HepG2 (cell line): Measurements from ENCODE around the gene TOMM22. TPM values are rescaled to one million over a fixed set of nuclear protein-coding genes. Genes with fewer than 3 reads are reported as not detected.

Source experiments
- CBX2 ChIP-seq, 2 experiments: fragments of 200-600 bp in 1 of 2; sonication (generic); formaldehyde crosslinking in 1 of 2; IDR thresholded peaks; 2 replicates each; pipeline versions ENCODE4 v1.7.0 to v1.8.1; 2018 to 2022; ENCODE audit warnings: low read depth in 2 of 2, low read length in 1 of 2, mild to moderate bottlenecking in 1 of 2, missing genetic modification reagents in 1 of 2
- FOSL1 ChIP-seq: sonication (generic); formaldehyde crosslinking; IDR thresholded peaks from 2 replicates; pipeline ENCODE4 v1.9.0; 2021; ENCODE audit warnings: missing genetic modification reagents, borderline replicate concordance
- JUN ChIP-seq: sonication (generic); formaldehyde crosslinking; IDR thresholded peaks from 2 replicates; pipeline ENCODE4 v1.4.0; 2020; ENCODE audit warnings: mild to moderate bottlenecking, missing genetic modification reagents
- JUND ChIP-seq: sonication (generic); formaldehyde crosslinking; IDR thresholded peaks from 2 replicates; pipeline ENCODE4 v1.8.0; 2022; ENCODE audit warnings: mild to moderate bottlenecking, missing genetic modification reagents
- MYC ChIP-seq: sonication (generic); formaldehyde crosslinking; IDR thresholded peaks from 2 replicates; pipeline ENCODE4 v1.9.0; 2021; ENCODE audit warnings: missing genetic modification reagents, borderline replicate concordance
- NFKB2 ChIP-seq: sonication (generic); formaldehyde crosslinking; IDR thresholded peaks from 2 replicates; pipeline ENCODE4 v1.4.0; 2020; ENCODE audit warnings: missing genetic modification reagents, borderline replicate concordance
- PAF1 ChIP-seq: IDR thresholded peaks from 2 replicates; pipeline ENCODE4 v1.6.1; 2016; ENCODE audit warnings: missing genetic modification reagents, missing compliant biosample characterization
- POGZ ChIP-seq: sonication (generic); formaldehyde crosslinking; IDR thresholded peaks from 2 replicates; pipeline ENCODE4 v1.4.0; 2020; ENCODE audit warnings: mild to moderate bottlenecking, missing genetic modification reagents
- RNF2 ChIP-seq: fragments of 450-650 bp; conservative IDR thresholded peaks from 2 replicates; pipeline ENCODE4 v1.6.1; 2016; ENCODE audit warnings: low read depth
- RXRA ChIP-seq: sonication (generic); formaldehyde crosslinking; IDR thresholded peaks from 2 replicates; pipeline ENCODE4 v1.5.1; 2020; ENCODE audit warnings: missing genetic modification reagents
- SNAI1 ChIP-seq: sonication (generic); formaldehyde crosslinking; IDR thresholded peaks from 2 replicates; pipeline ENCODE4 v1.5.0; 2020; ENCODE audit warnings: mild to moderate bottlenecking, missing genetic modification reagents, borderline replicate concordance
- ZNF205 ChIP-seq: IDR thresholded peaks from 2 replicates; pipeline ENCODE4 v1.6.1; 2018; ENCODE audit warnings: missing biosample characterization, missing genetic modification reagents
- ZNF260 ChIP-seq: sonication (generic); formaldehyde crosslinking; IDR thresholded peaks from 2 replicates; pipeline ENCODE4 v1.4.0; 2020; ENCODE audit warnings: missing genetic modification reagents, low read depth, mild to moderate bottlenecking, borderline replicate concordance
- ZNF335 ChIP-seq: sonication (generic); formaldehyde crosslinking; IDR thresholded peaks from 2 replicates; pipeline ENCODE4 v1.4.0; 2020; ENCODE audit warnings: missing genetic modification reagents
- ZNF383 ChIP-seq: sonication (generic); formaldehyde crosslinking; IDR thresholded peaks from 2 replicates; pipeline ENCODE4 v1.4.0; 2020; ENCODE audit warnings: missing genetic modification reagents, mild to moderate bottlenecking, borderline replicate concordance
- ZNF746 ChIP-seq: sonication (generic); formaldehyde crosslinking; IDR thresholded peaks from 2 replicates; pipeline ENCODE4 v1.8.0; 2022; ENCODE audit warnings: mild to moderate bottlenecking, missing genetic modification reagents
- polyA plus RNA-seq, 8 experiments: library from polyadenylated mRNA; depleted of rRNA in 3 of 8; stranded (reverse) in 7 of 8; unstranded in 1 of 8; fragments of >200 nt; fragmentation: Illumina TruSeq in 4 of 8; extraction: Trizol in 4 of 8; gene quantifications; 2 replicates each; pipeline versions ENCODE4 v1.2.1 to v1.2.3, GENCODE V29; 2011 to 2016; ENCODE audit warnings: low read depth in 4 of 8, missing spikeins in 1 of 8, mixed read lengths in 1 of 8; ENCODE audit not compliant: insufficient read depth in 1 of 8
- total RNA-seq, 5 experiments: library from RNA; depleted of rRNA; stranded (reverse); fragments of >200 nt; fragmentation: Illumina TruSeq; extraction: Trizol; gene quantifications; 2 replicates each; pipeline ENCODE4 v1.2.3, GENCODE V29; 2016; ENCODE audit warnings: low read depth in 1 of 5
- TF ChIP-seq, protein P1 (sequence below): sonication (generic); formaldehyde crosslinking; IDR thresholded peaks from 2 replicates; pipeline ENCODE4 v1.4.0; 2020; ENCODE audit warnings: mild to moderate bottlenecking, missing genetic modification reagents, borderline replicate concordance
- TF ChIP-seq, protein P2 (sequence below): sonication (generic); formaldehyde crosslinking; IDR thresholded peaks from 2 replicates; pipeline ENCODE4 v1.4.0; 2020; ENCODE audit warnings: missing genetic modification reagents
- TF ChIP-seq, protein P3 (sequence below), 2 experiments: sonication (generic) in 1 of 2; formaldehyde crosslinking in 1 of 2; IDR thresholded peaks; 2 replicates each; pipeline versions ENCODE4 v1.4.0 to v1.6.1; 2018 to 2020; ENCODE audit warnings: missing genetic modification reagents in 2 of 2, borderline replicate concordance in 1 of 2, low read depth in 1 of 2, mild to moderate bottlenecking in 1 of 2, missing biosample characterization in 1 of 2
- TF ChIP-seq, protein P4 (sequence below): IDR thresholded peaks from 2 replicates; pipeline ENCODE4 v1.6.1; 2016; ENCODE audit warnings: mild to moderate bottlenecking

The TOMM22 gene
- total and polyA plus RNA-seq, 2 of the 13 experiments (the other 11 are each of a cell fraction or from before 2014, with no cell fraction given), result 46.9 to 118 TPM

DNA sequence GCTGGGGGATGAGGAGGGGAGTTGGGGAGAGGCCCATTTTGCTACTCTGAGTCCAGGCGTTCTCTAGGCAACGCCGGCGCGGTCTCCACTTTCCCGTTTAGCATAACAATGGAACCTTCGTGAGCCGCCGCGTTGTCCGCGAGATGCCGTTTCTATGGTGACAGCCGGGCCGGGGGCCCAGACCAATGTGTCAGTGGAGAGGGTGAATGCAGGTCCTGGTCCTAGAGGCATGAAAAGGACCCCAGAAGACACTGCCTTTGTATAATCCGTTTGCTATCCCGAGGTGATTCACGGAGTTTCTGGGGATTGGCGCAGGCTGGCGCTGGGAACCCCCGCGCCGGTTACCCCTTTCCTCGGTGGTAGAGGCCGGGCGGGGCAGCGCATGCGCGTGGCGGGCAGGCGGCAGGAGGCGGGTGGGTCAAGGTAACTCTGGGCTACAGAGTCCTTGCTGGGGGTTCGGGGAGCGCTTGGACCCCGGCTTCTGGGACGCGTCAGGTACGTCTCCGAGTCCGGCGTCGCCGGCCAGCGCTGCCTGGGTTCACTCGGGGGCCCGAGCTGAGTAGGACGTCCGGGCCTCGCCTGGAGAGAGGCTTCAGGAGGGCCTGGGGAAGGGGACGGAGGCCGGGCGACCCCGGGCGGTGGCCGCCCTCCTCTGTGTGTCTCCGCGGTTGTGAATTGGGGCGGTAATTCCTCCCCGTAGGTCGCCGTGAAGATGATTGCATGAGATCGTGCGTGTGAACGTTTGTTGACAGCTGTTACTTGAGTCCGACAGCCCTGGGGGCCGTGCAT, 25.3 kb upstream of the TOMM22 start, which contains the start of the genes CBY1 and FAM227A (continued):
- TF ChIP-seq, protein P1, sequence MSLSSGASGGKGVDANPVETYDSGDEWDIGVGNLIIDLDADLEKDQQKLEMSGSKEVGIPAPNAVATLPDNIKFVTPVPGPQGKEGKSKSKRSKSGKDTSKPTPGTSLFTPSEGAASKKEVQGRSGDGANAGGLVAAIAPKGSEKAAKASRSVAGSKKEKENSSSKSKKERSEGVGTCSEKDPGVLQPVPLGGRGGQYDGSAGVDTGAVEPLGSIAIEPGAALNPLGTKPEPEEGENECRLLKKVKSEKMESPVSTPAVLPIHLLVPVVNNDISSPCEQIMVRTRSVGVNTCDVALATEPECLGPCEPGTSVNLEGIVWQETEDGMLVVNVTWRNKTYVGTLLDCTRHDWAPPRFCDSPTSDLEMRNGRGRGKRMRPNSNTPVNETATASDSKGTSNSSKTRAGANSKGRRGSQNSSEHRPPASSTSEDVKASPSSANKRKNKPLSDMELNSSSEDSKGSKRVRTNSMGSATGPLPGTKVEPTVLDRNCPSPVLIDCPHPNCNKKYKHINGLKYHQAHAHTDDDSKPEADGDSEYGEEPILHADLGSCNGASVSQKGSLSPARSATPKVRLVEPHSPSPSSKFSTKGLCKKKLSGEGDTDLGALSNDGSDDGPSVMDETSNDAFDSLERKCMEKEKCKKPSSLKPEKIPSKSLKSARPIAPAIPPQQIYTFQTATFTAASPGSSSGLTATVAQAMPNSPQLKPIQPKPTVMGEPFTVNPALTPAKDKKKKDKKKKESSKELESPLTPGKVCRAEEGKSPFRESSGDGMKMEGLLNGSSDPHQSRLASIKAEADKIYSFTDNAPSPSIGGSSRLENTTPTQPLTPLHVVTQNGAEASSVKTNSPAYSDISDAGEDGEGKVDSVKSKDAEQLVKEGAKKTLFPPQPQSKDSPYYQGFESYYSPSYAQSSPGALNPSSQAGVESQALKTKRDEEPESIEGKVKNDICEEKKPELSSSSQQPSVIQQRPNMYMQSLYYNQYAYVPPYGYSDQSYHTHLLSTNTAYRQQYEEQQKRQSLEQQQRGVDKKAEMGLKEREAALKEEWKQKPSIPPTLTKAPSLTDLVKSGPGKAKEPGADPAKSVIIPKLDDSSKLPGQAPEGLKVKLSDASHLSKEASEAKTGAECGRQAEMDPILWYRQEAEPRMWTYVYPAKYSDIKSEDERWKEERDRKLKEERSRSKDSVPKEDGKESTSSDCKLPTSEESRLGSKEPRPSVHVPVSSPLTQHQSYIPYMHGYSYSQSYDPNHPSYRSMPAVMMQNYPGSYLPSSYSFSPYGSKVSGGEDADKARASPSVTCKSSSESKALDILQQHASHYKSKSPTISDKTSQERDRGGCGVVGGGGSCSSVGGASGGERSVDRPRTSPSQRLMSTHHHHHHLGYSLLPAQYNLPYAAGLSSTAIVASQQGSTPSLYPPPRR (CRISPR knock-in tag), result no peak
- TF ChIP-seq POGZ (no peak), PAF1 (CRISPR knock-in tag) (no peak), RNF2 (no peak), MYC (CRISPR knock-in tag) (peak; percentile 46; the same call in 1 of the 2 replicates), ZNF335 (CRISPR knock-in tag) (0 out of 2 replicates have a peak, but pooled peaks have one; percentile 43), ZNF746 (no peak), NFKB2 (CRISPR knock-in tag) (peak; percentile 53; the same call in 1 of the 2 replicates), ZNF205 (no peak), RXRA (CRISPR knock-in tag) (no peak), ZNF260 (CRISPR knock-in tag) (no peak), JUND (no peak), JUN (no peak), FOSL1 (CRISPR knock-in tag) (no peak), ZNF383 (no peak), SNAI1 (no peak), CBX2 (IDR thresholded peaks at IDR 0.05; ENCODE audit: low read depth, low read length) (no peak), CBX2 (CRISPR knock-in tag; IDR thresholded peaks at IDR 0.05; ENCODE audit: low read depth) (no peak)
- TF ChIP-seq, protein P2, sequence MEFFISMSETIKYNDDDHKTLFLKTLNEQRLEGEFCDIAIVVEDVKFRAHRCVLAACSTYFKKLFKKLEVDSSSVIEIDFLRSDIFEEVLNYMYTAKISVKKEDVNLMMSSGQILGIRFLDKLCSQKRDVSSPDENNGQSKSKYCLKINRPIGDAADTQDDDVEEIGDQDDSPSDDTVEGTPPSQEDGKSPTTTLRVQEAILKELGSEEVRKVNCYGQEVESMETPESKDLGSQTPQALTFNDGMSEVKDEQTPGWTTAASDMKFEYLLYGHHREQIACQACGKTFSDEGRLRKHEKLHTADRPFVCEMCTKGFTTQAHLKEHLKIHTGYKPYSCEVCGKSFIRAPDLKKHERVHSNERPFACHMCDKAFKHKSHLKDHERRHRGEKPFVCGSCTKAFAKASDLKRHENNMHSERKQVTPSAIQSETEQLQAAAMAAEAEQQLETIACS, result no peak
- TF ChIP-seq, protein P3, sequence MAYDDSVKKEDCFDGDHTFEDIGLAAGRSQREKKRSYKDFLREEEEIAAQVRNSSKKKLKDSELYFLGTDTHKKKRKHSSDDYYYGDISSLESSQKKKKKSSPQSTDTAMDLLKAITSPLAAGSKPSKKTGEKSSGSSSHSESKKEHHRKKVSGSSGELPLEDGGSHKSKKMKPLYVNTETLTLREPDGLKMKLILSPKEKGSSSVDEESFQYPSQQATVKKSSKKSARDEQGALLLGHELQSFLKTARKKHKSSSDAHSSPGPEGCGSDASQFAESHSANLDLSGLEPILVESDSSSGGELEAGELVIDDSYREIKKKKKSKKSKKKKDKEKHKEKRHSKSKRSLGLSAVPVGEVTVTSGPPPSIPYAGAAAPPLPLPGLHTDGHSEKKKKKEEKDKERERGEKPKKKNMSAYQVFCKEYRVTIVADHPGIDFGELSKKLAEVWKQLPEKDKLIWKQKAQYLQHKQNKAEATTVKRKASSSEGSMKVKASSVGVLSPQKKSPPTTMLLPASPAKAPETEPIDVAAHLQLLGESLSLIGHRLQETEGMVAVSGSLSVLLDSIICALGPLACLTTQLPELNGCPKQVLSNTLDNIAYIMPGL (CRISPR knock-in tag; IDR thresholded peaks at IDR 0.05; ENCODE audit: borderline replicate concordance in 1 of 2, low read depth in 1 of 2), result peak in 1 of 2 experiments; percentile 76; a peak in 2 of 4 replicates
- TF ChIP-seq, protein P4, sequence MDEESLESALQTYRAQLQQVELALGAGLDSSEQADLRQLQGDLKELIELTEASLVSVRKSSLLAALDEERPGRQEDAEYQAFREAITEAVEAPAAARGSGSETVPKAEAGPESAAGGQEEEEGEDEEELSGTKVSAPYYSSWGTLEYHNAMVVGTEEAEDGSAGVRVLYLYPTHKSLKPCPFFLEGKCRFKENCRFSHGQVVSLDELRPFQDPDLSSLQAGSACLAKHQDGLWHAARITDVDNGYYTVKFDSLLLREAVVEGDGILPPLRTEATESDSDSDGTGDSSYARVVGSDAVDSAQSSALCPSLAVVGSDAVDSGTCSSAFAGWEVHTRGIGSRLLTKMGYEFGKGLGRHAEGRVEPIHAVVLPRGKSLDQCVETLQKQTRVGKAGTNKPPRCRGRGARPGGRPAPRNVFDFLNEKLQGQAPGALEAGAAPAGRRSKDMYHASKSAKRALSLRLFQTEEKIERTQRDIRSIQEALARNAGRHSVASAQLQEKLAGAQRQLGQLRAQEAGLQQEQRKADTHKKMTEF (CRISPR knock-in tag), result no peak; the same call in 1 of the 2 replicates
